ENCODE measurements around the gene GADD45A.
A peak's percentile ranks its signal among the peaks of the same experiment; 100 is the strongest.

Gene GADD45A

DNA sequence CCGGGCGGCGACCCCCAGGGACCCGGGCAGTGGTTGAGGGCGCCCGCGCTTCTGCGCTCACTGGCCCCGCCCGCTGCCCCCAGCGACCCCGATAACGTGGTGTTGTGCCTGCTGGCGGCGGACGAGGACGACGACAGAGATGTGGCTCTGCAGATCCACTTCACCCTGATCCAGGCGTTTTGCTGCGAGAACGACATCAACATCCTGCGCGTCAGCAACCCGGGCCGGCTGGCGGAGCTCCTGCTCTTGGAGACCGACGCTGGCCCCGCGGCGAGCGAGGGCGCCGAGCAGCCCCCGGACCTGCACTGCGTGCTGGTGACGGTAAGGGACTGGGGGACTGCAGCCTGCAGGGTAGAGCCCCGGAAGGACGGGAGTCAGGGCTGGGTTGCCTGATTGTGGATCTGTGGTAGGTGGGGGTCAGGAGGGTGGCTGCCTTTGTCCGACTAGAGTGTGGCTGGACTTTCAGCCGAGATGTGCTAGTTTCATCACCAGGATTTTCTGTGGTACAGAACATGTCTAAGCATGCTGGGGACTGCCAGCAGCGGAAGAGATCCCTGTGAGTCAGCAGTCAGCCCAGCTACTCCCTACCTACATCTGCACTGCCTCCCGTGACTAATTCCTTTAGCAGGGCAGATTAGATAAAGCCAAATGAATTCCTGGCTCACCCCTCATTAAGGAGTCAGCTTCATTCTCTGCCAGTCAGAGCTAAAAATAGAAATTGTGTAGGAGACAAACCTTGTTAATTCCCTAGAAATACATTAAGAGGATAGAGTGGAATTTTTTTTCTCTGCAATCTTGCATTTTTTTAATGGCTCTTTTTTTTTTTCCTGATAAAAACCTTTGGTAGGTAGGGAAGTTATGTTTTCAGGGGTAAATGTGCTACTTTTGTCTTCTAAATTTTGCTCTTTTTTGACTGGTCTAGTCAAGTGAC is 1.5 kb downstream of the GADD45A start (continued):
- peak; percentile 99 for TF ChIP-seq ZSCAN30 (tag by site-specific recombination; IDR thresholded peaks at IDR 0.05)
- peak; percentile 84 for TF ChIP-seq KLF1 (tag by site-specific recombination; IDR thresholded peaks at IDR 0.05)
- TF ChIP-seq ZNF623 (tag by site-specific recombination; IDR thresholded peaks at IDR 0.05): peak; percentile 30; the same call in 1 of the 2 replicates
- peak; percentile 57; the same call in 1 of the 2 replicates for TF ChIP-seq ZNF76 (tag by site-specific recombination; IDR thresholded peaks at IDR 0.05; ENCODE audit: borderline replicate concordance, low read depth)
- TF ChIP-seq FEZF1 (tag by site-specific recombination; IDR thresholded peaks at IDR 0.05): peak; percentile 77
- TF ChIP-seq MZF1 (tag by site-specific recombination; IDR thresholded peaks at IDR 0.05; ENCODE audit: borderline replicate concordance): peak; percentile 94
- no peak for TF ChIP-seq ZNF138 (tag by site-specific recombination; IDR thresholded peaks at IDR 0.05; ENCODE audit: borderline replicate concordance)
- TF ChIP-seq, protein P1, sequence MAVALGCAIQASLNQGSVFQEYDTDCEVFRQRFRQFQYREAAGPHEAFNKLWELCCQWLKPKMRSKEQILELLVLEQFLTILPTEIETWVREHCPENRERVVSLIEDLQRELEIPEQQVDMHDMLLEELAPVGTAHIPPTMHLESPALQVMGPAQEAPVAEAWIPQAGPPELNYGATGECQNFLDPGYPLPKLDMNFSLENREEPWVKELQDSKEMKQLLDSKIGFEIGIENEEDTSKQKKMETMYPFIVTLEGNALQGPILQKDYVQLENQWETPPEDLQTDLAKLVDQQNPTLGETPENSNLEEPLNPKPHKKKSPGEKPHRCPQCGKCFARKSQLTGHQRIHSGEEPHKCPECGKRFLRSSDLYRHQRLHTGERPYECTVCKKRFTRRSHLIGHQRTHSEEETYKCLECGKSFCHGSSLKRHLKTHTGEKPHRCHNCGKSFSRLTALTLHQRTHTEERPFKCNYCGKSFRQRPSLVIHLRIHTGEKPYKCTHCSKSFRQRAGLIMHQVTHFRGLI (tag by site-specific recombination; IDR thresholded peaks at IDR 0.05): peak; percentile 77; the same call in 1 of the 2 replicates
- TF ChIP-seq ZFP37 (tag by site-specific recombination; IDR thresholded peaks at IDR 0.05): peak; percentile 94; the same call in 1 of the 2 replicates
- TF ChIP-seq, protein P2, sequence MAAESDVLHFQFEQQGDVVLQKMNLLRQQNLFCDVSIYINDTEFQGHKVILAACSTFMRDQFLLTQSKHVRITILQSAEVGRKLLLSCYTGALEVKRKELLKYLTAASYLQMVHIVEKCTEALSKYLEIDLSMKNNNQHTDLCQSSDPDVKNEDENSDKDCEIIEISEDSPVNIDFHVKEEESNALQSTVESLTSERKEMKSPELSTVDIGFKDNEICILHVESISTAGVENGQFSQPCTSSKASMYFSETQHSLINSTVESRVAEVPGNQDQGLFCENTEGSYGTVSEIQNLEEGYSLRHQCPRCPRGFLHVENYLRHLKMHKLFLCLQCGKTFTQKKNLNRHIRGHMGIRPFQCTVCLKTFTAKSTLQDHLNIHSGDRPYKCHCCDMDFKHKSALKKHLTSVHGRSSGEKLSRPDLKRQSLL (tag by site-specific recombination; IDR thresholded peaks at IDR 0.05): no peak
- no peak for TF ChIP-seq ZNF677 (tag by site-specific recombination; IDR thresholded peaks at IDR 0.05)
- TF ChIP-seq ZNF132 (tag by site-specific recombination; IDR thresholded peaks at IDR 0.05; ENCODE audit: borderline replicate concordance): no peak
- no peak for TF ChIP-seq ZNF777 (tag by site-specific recombination; IDR thresholded peaks at IDR 0.05; ENCODE audit: borderline replicate concordance)
- no peak for TF ChIP-seq ZNF785 (tag by site-specific recombination; IDR thresholded peaks at IDR 0.05)
- no peak for TF ChIP-seq ZNF791 (tag by site-specific recombination; IDR thresholded peaks at IDR 0.05)
- TF ChIP-seq, protein P3, sequence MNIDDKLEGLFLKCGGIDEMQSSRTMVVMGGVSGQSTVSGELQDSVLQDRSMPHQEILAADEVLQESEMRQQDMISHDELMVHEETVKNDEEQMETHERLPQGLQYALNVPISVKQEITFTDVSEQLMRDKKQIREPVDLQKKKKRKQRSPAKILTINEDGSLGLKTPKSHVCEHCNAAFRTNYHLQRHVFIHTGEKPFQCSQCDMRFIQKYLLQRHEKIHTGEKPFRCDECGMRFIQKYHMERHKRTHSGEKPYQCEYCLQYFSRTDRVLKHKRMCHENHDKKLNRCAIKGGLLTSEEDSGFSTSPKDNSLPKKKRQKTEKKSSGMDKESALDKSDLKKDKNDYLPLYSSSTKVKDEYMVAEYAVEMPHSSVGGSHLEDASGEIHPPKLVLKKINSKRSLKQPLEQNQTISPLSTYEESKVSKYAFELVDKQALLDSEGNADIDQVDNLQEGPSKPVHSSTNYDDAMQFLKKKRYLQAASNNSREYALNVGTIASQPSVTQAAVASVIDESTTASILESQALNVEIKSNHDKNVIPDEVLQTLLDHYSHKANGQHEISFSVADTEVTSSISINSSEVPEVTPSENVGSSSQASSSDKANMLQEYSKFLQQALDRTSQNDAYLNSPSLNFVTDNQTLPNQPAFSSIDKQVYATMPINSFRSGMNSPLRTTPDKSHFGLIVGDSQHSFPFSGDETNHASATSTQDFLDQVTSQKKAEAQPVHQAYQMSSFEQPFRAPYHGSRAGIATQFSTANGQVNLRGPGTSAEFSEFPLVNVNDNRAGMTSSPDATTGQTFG (tag by site-specific recombination; IDR thresholded peaks at IDR 0.05; ENCODE audit: borderline replicate concordance): no peak
- peak; percentile 38; the same call in 1 of the 2 replicates for TF ChIP-seq ZFHX2 (tag by site-specific recombination; conservative IDR thresholded peaks at IDR 0.05)
- peak; percentile 92 for TF ChIP-seq ZSCAN23 (tag by site-specific recombination; IDR thresholded peaks at IDR 0.05)
- peak; percentile 99 for TF ChIP-seq WT1 (tag by site-specific recombination; IDR thresholded peaks at IDR 0.05)
- TF ChIP-seq HOXC10 (CRISPR knock-in tag; IDR thresholded peaks at IDR 0.05): no peak
- TF ChIP-seq, protein P4, sequence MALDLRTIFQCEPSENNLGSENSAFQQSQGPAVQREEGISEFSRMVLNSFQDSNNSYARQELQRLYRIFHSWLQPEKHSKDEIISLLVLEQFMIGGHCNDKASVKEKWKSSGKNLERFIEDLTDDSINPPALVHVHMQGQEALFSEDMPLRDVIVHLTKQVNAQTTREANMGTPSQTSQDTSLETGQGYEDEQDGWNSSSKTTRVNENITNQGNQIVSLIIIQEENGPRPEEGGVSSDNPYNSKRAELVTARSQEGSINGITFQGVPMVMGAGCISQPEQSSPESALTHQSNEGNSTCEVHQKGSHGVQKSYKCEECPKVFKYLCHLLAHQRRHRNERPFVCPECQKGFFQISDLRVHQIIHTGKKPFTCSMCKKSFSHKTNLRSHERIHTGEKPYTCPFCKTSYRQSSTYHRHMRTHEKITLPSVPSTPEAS (tag by site-specific recombination; IDR thresholded peaks at IDR 0.05): peak; percentile 6; the same call in 1 of the 2 replicates
- TF ChIP-seq, protein P5, sequence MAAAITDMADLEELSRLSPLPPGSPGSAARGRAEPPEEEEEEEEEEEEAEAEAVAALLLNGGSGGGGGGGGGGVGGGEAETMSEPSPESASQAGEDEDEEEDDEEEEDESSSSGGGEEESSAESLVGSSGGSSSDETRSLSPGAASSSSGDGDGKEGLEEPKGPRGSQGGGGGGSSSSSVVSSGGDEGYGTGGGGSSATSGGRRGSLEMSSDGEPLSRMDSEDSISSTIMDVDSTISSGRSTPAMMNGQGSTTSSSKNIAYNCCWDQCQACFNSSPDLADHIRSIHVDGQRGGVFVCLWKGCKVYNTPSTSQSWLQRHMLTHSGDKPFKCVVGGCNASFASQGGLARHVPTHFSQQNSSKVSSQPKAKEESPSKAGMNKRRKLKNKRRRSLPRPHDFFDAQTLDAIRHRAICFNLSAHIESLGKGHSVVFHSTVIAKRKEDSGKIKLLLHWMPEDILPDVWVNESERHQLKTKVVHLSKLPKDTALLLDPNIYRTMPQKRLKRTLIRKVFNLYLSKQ (tag by site-specific recombination; IDR thresholded peaks at IDR 0.05; ENCODE audit: borderline replicate concordance): no peak
- no peak for TF ChIP-seq ZNF530 (tag by site-specific recombination; IDR thresholded peaks at IDR 0.05; ENCODE audit: low read depth)
- TF ChIP-seq, protein P6, sequence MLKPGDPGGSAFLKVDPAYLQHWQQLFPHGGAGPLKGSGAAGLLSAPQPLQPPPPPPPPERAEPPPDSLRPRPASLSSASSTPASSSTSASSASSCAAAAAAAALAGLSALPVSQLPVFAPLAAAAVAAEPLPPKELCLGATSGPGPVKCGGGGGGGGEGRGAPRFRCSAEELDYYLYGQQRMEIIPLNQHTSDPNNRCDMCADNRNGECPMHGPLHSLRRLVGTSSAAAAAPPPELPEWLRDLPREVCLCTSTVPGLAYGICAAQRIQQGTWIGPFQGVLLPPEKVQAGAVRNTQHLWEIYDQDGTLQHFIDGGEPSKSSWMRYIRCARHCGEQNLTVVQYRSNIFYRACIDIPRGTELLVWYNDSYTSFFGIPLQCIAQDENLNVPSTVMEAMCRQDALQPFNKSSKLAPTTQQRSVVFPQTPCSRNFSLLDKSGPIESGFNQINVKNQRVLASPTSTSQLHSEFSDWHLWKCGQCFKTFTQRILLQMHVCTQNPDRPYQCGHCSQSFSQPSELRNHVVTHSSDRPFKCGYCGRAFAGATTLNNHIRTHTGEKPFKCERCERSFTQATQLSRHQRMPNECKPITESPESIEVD (tag by site-specific recombination; IDR thresholded peaks at IDR 0.05): peak; percentile 96
- TF ChIP-seq, protein P7, sequence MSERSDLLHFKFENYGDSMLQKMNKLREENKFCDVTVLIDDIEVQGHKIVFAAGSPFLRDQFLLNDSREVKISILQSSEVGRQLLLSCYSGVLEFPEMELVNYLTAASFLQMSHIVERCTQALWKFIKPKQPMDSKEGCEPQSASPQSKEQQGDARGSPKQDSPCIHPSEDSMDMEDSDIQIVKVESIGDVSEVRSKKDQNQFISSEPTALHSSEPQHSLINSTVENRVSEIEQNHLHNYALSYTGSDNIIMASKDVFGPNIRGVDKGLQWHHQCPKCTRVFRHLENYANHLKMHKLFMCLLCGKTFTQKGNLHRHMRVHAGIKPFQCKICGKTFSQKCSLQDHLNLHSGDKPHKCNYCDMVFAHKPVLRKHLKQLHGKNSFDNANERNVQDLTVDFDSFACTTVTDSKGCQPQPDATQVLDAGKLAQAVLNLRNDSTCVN (tag by site-specific recombination; optimal IDR thresholded peaks at IDR 0.05): peak; percentile 70
- TF ChIP-seq ZNF335 (tag by site-specific recombination; conservative IDR thresholded peaks at IDR 0.05): no peak; the same call in none of the 2 replicates
- TF ChIP-seq SP2 (tag by site-specific recombination; IDR thresholded peaks at IDR 0.05): peak; percentile 60
- TF ChIP-seq ZNF571 (tag by site-specific recombination; IDR thresholded peaks at IDR 0.05): no peak
